ENCODE measurements around the gene NPC1L1.

Gene NPC1L1

DNA sequence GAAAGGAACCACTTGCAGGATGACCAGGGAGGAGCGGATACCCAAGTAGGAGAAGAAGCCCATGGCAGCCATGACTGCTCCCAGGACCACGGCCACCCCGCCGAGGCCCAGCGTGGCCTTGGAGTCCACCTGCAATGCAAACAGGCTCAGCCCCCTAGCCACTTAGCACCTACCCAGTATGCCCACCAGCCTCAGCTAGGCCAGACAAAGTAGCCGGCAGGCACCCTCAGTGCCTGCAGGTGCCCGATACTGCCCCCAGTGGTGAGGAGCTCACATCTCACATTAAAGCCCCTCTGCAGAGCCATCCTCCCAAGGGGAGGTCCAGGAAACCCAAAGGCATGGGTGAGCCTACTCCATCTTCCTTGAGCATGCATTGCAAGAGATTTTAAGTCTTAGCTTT, 6.6 kb downstream of the NPC1L1 start:
- Histone ChIP-seq H3K9me3 (ENCODE audit: control insufficient read depth, insufficient read depth, low read length) (no peaks in the 10 kb centered on the region), H3K36me3 (ENCODE audit: control insufficient read depth, low read length) (no peaks in the 10 kb centered on the region), H3K9me2 (replicated peaks; ENCODE audit: control insufficient read depth, low read length) (no peaks in the 10 kb centered on the region), H3K79me2 (ENCODE audit: control insufficient read depth, low read length) (no peaks in the 10 kb centered on the region), H4K20me1 (ENCODE audit: control insufficient read depth, insufficient read depth, low read depth, low read length) (no peaks in the 10 kb centered on the region), H3K4me2 (ENCODE audit: low read length) (no peak overlapping the region), H3K27me3 (ENCODE audit: control insufficient read depth, low read length) (no peaks in the 10 kb centered on the region), H3K4me1 (ENCODE audit: control insufficient read depth, low read length) (no peaks in the 10 kb centered on the region), H3K27ac (ENCODE audit: low read depth, low read length) (no peak overlapping the region), H3K4me3 (ENCODE audit: low read length) (no peak overlapping the region), H3F3A (ENCODE audit: control insufficient read depth, insufficient read depth) (no peaks in the 10 kb centered on the region)
- no peak for TF ChIP-seq EZH2phosphoT487 (IDR thresholded peaks at IDR 0.05; ENCODE audit: borderline replicate concordance, low read length)
- TF ChIP-seq, protein P1, sequence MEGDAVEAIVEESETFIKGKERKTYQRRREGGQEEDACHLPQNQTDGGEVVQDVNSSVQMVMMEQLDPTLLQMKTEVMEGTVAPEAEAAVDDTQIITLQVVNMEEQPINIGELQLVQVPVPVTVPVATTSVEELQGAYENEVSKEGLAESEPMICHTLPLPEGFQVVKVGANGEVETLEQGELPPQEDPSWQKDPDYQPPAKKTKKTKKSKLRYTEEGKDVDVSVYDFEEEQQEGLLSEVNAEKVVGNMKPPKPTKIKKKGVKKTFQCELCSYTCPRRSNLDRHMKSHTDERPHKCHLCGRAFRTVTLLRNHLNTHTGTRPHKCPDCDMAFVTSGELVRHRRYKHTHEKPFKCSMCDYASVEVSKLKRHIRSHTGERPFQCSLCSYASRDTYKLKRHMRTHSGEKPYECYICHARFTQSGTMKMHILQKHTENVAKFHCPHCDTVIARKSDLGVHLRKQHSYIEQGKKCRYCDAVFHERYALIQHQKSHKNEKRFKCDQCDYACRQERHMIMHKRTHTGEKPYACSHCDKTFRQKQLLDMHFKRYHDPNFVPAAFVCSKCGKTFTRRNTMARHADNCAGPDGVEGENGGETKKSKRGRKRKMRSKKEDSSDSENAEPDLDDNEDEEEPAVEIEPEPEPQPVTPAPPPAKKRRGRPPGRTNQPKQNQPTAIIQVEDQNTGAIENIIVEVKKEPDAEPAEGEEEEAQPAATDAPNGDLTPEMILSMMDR (IDR thresholded peaks at IDR 0.05; ENCODE audit: low read depth, low read length, poor library complexity, severe bottlenecking), result peak; percentile 98

DNA sequence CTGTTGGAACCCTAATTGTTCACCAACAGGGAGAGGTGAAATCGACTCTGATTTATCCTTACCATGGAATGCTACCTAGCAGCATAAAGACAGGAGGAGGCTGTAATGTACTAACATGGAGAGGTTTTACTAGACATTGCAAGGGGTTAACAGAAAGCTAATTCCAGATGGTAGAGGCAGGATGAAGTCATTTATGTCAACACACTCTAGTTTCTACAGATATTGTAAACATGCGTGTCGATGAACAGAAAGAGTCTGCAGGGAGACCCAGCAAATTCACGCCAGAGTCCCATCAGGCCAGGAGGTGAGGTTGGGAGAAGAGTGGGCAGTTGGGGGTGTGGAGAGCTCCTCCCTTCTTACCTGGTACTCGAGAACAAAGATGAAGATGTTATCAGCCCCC, 7.0 kb downstream of the NPC1L1 start:
- Histone ChIP-seq H3K9me3 (ENCODE audit: control insufficient read depth, insufficient read depth, low read length) (no peaks in the 10 kb centered on the region), H3K9me2 (replicated peaks; ENCODE audit: control insufficient read depth, low read length) (no peaks in the 10 kb centered on the region), H4K20me1 (ENCODE audit: control insufficient read depth, insufficient read depth, low read depth, low read length) (no peaks in the 10 kb centered on the region), H3K27me3 (ENCODE audit: control insufficient read depth, low read length) (no peaks in the 10 kb centered on the region), H3K4me2 (ENCODE audit: low read length) (no peak overlapping the region), H3K27ac (ENCODE audit: low read depth, low read length) (no peak overlapping the region), H3K79me2 (ENCODE audit: control insufficient read depth, low read length) (no peaks in the 10 kb centered on the region), H3K4me3 (ENCODE audit: low read length) (no peak overlapping the region), H3F3A (ENCODE audit: control insufficient read depth, insufficient read depth) (no peaks in the 10 kb centered on the region), H3K36me3 (ENCODE audit: control insufficient read depth, low read length) (no peaks in the 10 kb centered on the region), H3K4me1 (ENCODE audit: control insufficient read depth, low read length) (no peaks in the 10 kb centered on the region)
- no peak for TF ChIP-seq EZH2phosphoT487 (IDR thresholded peaks at IDR 0.05; ENCODE audit: borderline replicate concordance, low read length)
- TF ChIP-seq, protein P1 (IDR thresholded peaks at IDR 0.05; ENCODE audit: low read depth, low read length, poor library complexity, severe bottlenecking), result no peak

DNA sequence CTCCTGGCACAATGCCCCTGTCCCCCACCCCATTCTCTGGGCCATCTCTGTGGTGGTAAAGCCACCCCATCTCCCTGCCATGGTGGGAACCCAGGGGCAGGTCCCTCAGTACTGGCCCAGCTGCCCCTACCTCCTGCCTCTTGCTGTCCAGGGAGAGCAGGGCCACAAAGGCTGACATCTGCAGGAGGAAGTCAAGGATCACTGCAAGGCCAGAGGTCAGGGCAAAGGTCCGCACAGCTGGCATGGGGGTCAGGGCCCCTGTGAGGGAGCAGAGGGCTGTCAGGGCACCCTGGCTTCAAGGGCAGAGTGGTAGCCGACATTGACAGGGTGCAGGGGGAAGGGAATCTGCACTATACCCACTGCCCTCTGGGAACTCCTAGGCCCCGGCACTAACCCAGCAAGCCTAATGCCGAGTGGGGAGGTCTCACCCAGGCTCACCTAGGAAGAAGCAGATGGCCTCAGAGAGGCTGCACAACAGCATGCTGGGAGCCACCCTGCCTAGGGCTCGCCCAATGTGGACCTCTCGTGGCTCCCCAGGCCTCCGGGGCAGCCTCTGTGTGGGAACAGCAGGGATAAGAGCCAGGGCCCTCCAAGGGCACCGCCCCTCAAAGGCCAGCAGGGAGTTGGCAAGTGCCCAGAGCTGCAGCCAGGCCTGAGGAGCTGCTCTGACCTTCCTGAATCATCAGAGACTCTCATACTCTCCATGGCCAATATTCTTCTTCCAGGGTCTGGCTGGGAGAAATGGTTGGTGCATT, 7.7 kb downstream of the NPC1L1 start:
- Histone ChIP-seq H3K4me2 (ENCODE audit: low read length) (no peak overlapping the region), H3K4me3 (ENCODE audit: low read length) (no peak overlapping the region), H3K9me3 (ENCODE audit: control insufficient read depth, insufficient read depth, low read length) (no peaks in the 10 kb centered on the region), H3K79me2 (ENCODE audit: control insufficient read depth, low read length) (no peaks in the 10 kb centered on the region), H3K27me3 (ENCODE audit: control insufficient read depth, low read length) (no peaks in the 10 kb centered on the region), H4K20me1 (ENCODE audit: control insufficient read depth, insufficient read depth, low read depth, low read length) (no peaks in the 10 kb centered on the region), H3K9me2 (replicated peaks; ENCODE audit: control insufficient read depth, low read length) (no peaks in the 10 kb centered on the region), H3K27ac (ENCODE audit: low read depth, low read length) (no peak overlapping the region), H3K36me3 (ENCODE audit: control insufficient read depth, low read length) (no peaks in the 10 kb centered on the region), H3F3A (ENCODE audit: control insufficient read depth, insufficient read depth) (no peaks in the 10 kb centered on the region), H3K4me1 (ENCODE audit: control insufficient read depth, low read length) (no peaks in the 10 kb centered on the region)
- no peak for TF ChIP-seq EZH2phosphoT487 (IDR thresholded peaks at IDR 0.05; ENCODE audit: borderline replicate concordance, low read length)
- TF ChIP-seq, protein P1 (IDR thresholded peaks at IDR 0.05; ENCODE audit: low read depth, low read length, poor library complexity, severe bottlenecking), result no peak

Data from DOHH2 (cell line).